HCT116 (cell line): ENCODE results near the gene SARM1. TPM values are rescaled to one million over a fixed set of nuclear protein-coding genes. Genes with fewer than 3 reads are reported as not detected.

Experiments used
- ATAC-seq: fragments of 200-7000 bp; cut with Tn5 transposase; 2 replicates; pipeline ENCODE4 v1.9.1; 2020; ENCODE audit warnings: mild to moderate bottlenecking, moderate library complexity
- BruUV-seq: library from RNA; stranded (reverse); fragments of 400-500 nt; replicated peaks from 2 replicates; lab custom pipeline; 2021; lab: Mats Ljungman, UMichigan
- CTCF ChIA-PET: fragments of 300-600 bp; sonication (Branson Sonifier 250); formaldehyde crosslinking; loops from one replicate; lab custom pipeline; 2021; ENCODE audit warnings: antibody characterized with exemption; lab: Charles Lee
- POLR2A ChIA-PET: fragments of 300-600, 350-600 bp; sonication (Branson Sonifier 250); formaldehyde crosslinking; loops from one replicate; lab custom pipeline; 2021; ENCODE audit warnings: antibody characterized with exemption; lab: Charles Lee
- RAD21 ChIA-PET, 2 experiments: fragments of 300-600 bp; sonication (Branson Sonifier 250); formaldehyde crosslinking; loops; one replicate each; lab custom pipeline; 2023; ENCODE audit warnings: low total read pairs in 2 of 2; ENCODE audit not compliant: uncharacterized antibody in 2 of 2, unreplicated experiment in 2 of 2, low non-redundant PET in 1 of 2; lab: Charles Lee
- DNase-seq: peaks from one replicate; pipeline ENCODE4 v3.0.0-alpha.2; 2010; ENCODE audit warnings: low read depth, low spot score
- H2AFZ ChIP-seq: fragments of 200-600 bp; shearing (Covaris generic), sonication (generic); 2 replicates; pipeline ENCODE4 v1.6.1; 2017; ENCODE audit warnings: low read depth, mixed run types, mixed read lengths, antibody characterized with exemption, low read length; ENCODE audit not compliant: poor library complexity, severe bottlenecking
- H3K27ac ChIP-seq: 2 replicates; pipeline ENCODE4 v1.5.1; 2012; ENCODE audit warnings: low read depth, low read length
- H3K27me3 ChIP-seq: fragments of 200-600 bp; sonication (generic); 2 replicates; pipeline ENCODE4 v1.6.1; 2016; ENCODE audit warnings: mixed run types, low read length, mixed read lengths; ENCODE audit not compliant: insufficient read depth
- H3K36me3 ChIP-seq, 2 experiments: fragments of 200-500 bp in 1 of 2; fragments of 200-600 bp in 1 of 2; sonication (Bioruptor generic) in 1 of 2; sonication (generic) in 1 of 2; 2 replicates each; pipeline versions ENCODE4 v1.5.1 to v1.6.1; 2014 to 2016; ENCODE audit warnings: low read length in 2 of 2, inconsistent platforms in 1 of 2, mixed read lengths in 1 of 2, mixed run types in 1 of 2; ENCODE audit not compliant: insufficient read depth in 2 of 2, control insufficient read depth in 1 of 2
- H3K4me1 ChIP-seq, 2 experiments: fragments of 200-600 bp in 1 of 2; sonication (generic) in 1 of 2; 2 replicates each; pipeline versions ENCODE4 v1.5.1 to v1.6.1; 2012 to 2017; ENCODE audit warnings: low read length in 2 of 2, inconsistent platforms in 1 of 2, mild to moderate bottlenecking in 1 of 2, mixed read lengths in 1 of 2, mixed run types in 1 of 2, moderate library complexity in 1 of 2; ENCODE audit not compliant: insufficient read depth in 2 of 2, control insufficient read depth in 1 of 2
- H3K4me2 ChIP-seq: fragments of 200-600 bp; sonication (generic); 2 replicates; pipeline ENCODE4 v1.6.1; 2017; ENCODE audit warnings: mixed run types, low read length, mixed read lengths
- H3K4me3 ChIP-seq, 2 experiments: fragments of 200-600 bp in 1 of 2; sonication (generic) in 1 of 2; replicated peaks in 1 of 2; 2 replicates each; pipeline ENCODE4 v1.5.1; 2011 to 2016; ENCODE audit warnings: low read length in 2 of 2, control low read depth in 1 of 2, low read depth in 1 of 2, mild to moderate bottlenecking in 1 of 2, mixed read lengths in 1 of 2, mixed run types in 1 of 2
- H3K79me2 ChIP-seq: fragments of 200-600 bp; sonication (generic); 2 replicates; pipeline ENCODE4 v1.6.1; 2017; ENCODE audit warnings: mild to moderate bottlenecking, mixed run types, low read length, moderate library complexity, mixed read lengths; ENCODE audit not compliant: insufficient read depth
- H3K9ac ChIP-seq: fragments of 200-600 bp; sonication (generic); 2 replicates; pipeline ENCODE4 v1.6.1; 2016; ENCODE audit warnings: low read length, mixed read lengths
- H3K9me2 ChIP-seq: fragments of 200-600 bp; sonication (generic), shearing (Covaris generic); 2 replicates; pipeline ENCODE4 v1.6.1; 2017; ENCODE audit warnings: mixed run types, mild to moderate bottlenecking, moderate library complexity; ENCODE audit not compliant: insufficient read depth
- H3K9me3 ChIP-seq, 2 experiments: fragments of 200-500 bp in 1 of 2; fragments of 200-600 bp in 1 of 2; sonication (Bioruptor generic) in 1 of 2; sonication (generic) in 1 of 2; 2 replicates each; pipeline ENCODE4 v1.6.1; 2014 to 2017; ENCODE audit warnings: low read length in 2 of 2, mixed read lengths in 2 of 2, inconsistent platforms in 1 of 2, low read depth in 1 of 2, mild to moderate bottlenecking in 1 of 2, mixed run types in 1 of 2, moderate library complexity in 1 of 2; ENCODE audit not compliant: control insufficient read depth in 1 of 2, insufficient read depth in 1 of 2
- H4K20me1 ChIP-seq: fragments of 200-600 bp; sonication (generic), shearing (Covaris generic); 2 replicates; pipeline ENCODE4 v1.6.1; 2017; ENCODE audit warnings: mixed run types, mild to moderate bottlenecking, moderate library complexity; ENCODE audit not compliant: insufficient read depth
- CBX3 ChIP-seq: IDR thresholded peaks from 2 replicates; pipeline ENCODE4 v1.6.1; 2012; ENCODE audit warnings: low read depth
- CEBPB ChIP-seq: IDR thresholded peaks from 2 replicates; pipeline ENCODE4 v1.6.1; 2012; ENCODE audit warnings: low read depth
- EGR1 ChIP-seq: IDR thresholded peaks from 2 replicates; pipeline ENCODE4 v1.6.1; 2012; ENCODE audit warnings: low read depth
- ELF1 ChIP-seq: IDR thresholded peaks from 2 replicates; pipeline ENCODE4 v1.6.1; 2012; ENCODE audit warnings: low read depth, borderline replicate concordance
- EZH2 ChIP-seq: fragments of 200-600 bp; sonication (generic); IDR thresholded peaks from 2 replicates; pipeline ENCODE4 v1.6.1; 2017; ENCODE audit warnings: antibody characterized with exemption, mixed run types
- EZH2phosphoT487 ChIP-seq: fragments of 200-600 bp; IDR thresholded peaks from 2 replicates; pipeline ENCODE4 v1.6.1; 2018; ENCODE audit warnings: antibody characterized with exemption, borderline replicate concordance
- JUND ChIP-seq: IDR thresholded peaks from 2 replicates; pipeline ENCODE4 v1.6.1; 2012
- POLR2A ChIP-seq: IDR thresholded peaks from 2 replicates; pipeline ENCODE4 v1.7.0; 2011; ENCODE audit warnings: borderline replicate concordance; ENCODE audit not compliant: insufficient read depth, insufficient read length; ENCODE audit errors: extremely low read depth
- POLR2AphosphoS5 ChIP-seq: IDR thresholded peaks from 2 replicates; pipeline ENCODE4 v1.6.1; 2011; ENCODE audit warnings: mild to moderate bottlenecking, low read depth, low read length, moderate library complexity
- SIN3A ChIP-seq: IDR thresholded peaks from 2 replicates; pipeline ENCODE4 v1.6.1; 2012; ENCODE audit warnings: low read depth
- SP1 ChIP-seq: IDR thresholded peaks from 2 replicates; pipeline ENCODE4 v1.6.1; 2012; ENCODE audit warnings: low read depth
- SRF ChIP-seq: IDR thresholded peaks from 2 replicates; pipeline ENCODE4 v1.6.1; 2012; ENCODE audit warnings: low read depth
- TCF7L2 ChIP-seq: IDR thresholded peaks from 2 replicates; pipeline ENCODE4 v1.7.0; 2011; ENCODE audit warnings: borderline replicate concordance, inconsistent platforms; ENCODE audit not compliant: insufficient read depth, insufficient read length; ENCODE audit errors: extremely low read depth
- YY1 ChIP-seq: IDR thresholded peaks from 2 replicates; pipeline ENCODE4 v1.6.1; 2011; ENCODE audit warnings: low read length, low read depth, moderate library complexity, mild to moderate bottlenecking; ENCODE audit not compliant: insufficient replicate concordance; ENCODE audit errors: extremely low read depth
- ZNF274 ChIP-seq: fragments of 200-500 bp; sonication (Bioruptor generic); IDR thresholded peaks from 2 replicates; pipeline ENCODE4 v1.6.1; 2014; ENCODE audit warnings: mild to moderate bottlenecking, low read depth, low read length, inconsistent platforms
- intact Hi-C: fragments of 100-400 bp; cut with micrococcal nuclease; formaldehyde crosslinking; loops from 2 replicates; pipeline ENCODE4 v1.10.0; 2022
- total RNA-seq: library from RNA; stranded (reverse); gene quantifications from one replicate; pipeline ENCODE4 v1.2.1, GENCODE V29; 2021; ENCODE audit not compliant: unreplicated experiment
- TF ChIP-seq, protein P1 (sequence below): IDR thresholded peaks from 2 replicates; pipeline ENCODE4 v1.6.1; 2011; ENCODE audit warnings: mild to moderate bottlenecking, low read length, moderate library complexity; ENCODE audit not compliant: insufficient replicate concordance; ENCODE audit errors: extremely low read depth

SARM1 gene
- total RNA-seq, 1 experiment from 2014 or later: 1.3 TPM

DNA sequence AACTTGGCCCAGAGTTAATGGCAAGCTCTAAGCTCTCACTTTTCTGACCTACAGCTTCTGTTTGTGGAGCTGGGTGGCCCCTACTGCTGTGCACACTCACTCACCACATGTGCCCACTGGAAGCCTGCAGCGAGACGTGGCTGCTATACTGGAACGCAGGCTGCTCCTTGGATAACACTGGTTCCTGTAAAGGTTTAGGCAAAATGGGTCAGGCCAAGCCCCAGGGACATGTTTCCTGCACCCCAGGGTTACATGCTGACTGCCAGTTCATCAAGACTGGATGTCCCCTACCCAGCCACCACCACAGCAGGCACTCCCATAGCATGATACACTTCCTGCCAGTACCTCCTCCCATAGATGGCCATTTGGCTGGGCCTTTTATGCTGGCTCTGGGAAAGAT lies 22.5 kb upstream of the SARM1 start (continued):
- TF ChIP-seq CBX3: no peak
- TF ChIP-seq ELF1: no peak
- TF ChIP-seq JUND: no peak
- no peak for TF ChIP-seq POLR2A
- no peak for TF ChIP-seq ZNF274

DNA sequence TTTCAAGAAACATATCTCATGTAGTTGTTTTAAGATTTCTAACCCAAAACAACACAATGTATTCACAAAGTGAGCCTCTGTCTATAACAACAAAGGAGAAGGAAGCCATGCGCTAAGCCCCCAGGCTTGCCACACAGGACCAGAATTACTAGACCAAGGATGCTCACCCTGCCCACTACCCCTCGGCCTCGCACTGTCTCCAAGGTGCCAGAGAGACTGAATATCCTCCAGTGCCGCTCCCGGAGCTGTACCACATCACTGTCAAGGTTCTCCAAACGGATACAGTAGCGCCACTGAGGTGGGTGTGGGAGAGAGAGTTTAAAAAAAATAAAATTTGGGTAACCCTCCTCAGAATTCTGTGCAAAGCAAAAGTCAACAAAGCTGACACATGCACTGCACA lies 21.2 kb upstream of the SARM1 start:
- BruUV-seq: no TSS peak
- H3K79me2 ChIP-seq: peaks cover 10% of the 10 kb centered on the region; the same call in 1 of the 2 replicates
- H3K27ac ChIP-seq: no peak overlapping the region
- H4K20me1 ChIP-seq: no peaks in the 10 kb centered on the region
- no peaks in the 10 kb centered on the region for H3K9me2 ChIP-seq
- no peaks in the 10 kb centered on the region for H3K27me3 ChIP-seq
- DNase-seq: no peak
- no peaks in the 10 kb centered on the region for H3K9me3 ChIP-seq
- ATAC-seq: no peak
- no peak for TF ChIP-seq CEBPB
- TF ChIP-seq EGR1: no peak
- TF ChIP-seq ZNF274: no peak
- no peak for TF ChIP-seq TCF7L2
- TF ChIP-seq, protein P1, sequence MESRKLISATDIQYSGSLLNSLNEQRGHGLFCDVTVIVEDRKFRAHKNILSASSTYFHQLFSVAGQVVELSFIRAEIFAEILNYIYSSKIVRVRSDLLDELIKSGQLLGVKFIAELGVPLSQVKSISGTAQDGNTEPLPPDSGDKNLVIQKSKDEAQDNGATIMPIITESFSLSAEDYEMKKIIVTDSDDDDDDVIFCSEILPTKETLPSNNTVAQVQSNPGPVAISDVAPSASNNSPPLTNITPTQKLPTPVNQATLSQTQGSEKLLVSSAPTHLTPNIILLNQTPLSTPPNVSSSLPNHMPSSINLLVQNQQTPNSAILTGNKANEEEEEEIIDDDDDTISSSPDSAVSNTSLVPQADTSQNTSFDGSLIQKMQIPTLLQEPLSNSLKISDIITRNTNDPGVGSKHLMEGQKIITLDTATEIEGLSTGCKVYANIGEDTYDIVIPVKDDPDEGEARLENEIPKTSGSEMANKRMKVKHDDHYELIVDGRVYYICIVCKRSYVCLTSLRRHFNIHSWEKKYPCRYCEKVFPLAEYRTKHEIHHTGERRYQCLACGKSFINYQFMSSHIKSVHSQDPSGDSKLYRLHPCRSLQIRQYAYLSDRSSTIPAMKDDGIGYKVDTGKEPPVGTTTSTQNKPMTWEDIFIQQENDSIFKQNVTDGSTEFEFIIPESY: no peak
- TF ChIP-seq EZH2: no peak
- TF ChIP-seq YY1: no peak
- TF ChIP-seq SRF: no peak
- no peak for TF ChIP-seq EZH2phosphoT487
- TF ChIP-seq POLR2AphosphoS5: no peak
- TF ChIP-seq SIN3A: no peak
- TF ChIP-seq SP1: no peak
- no peak for TF ChIP-seq POLR2A
- no peak for TF ChIP-seq ELF1
- ChIA-PET POLR2A (no interaction called here), CTCF (no interaction called here), RAD21 (no interaction called here)
- H3K4me3 ChIP-seq: no peak overlapping the region
- H2AFZ ChIP-seq: no peak overlapping the region
- H3K36me3 ChIP-seq: peaks cover 45 to 66% of the 10 kb centered on the region in 2 experiments
- no peak overlapping the region for H3K4me2 ChIP-seq
- H3K4me1 ChIP-seq: peaks cover 0 to 9% of the 10 kb centered on the region in 2 experiments; a peak in 2 of 4 replicates
- intact Hi-C loops: no loop called here
- H3K9ac ChIP-seq: no peak overlapping the region
